IPS-15b (cell line): Measurements from ENCODE around the gene AQP10.
"Not testable (repeated sequence)": the region's sequence is repeated elsewhere in the genome, so short reads cannot be mapped to it uniquely, and the experiment has no call there.

ENCODE experiments used
- H3K27me3 ChIP-seq: one replicate; pipeline ENCODE4 v1.6.1; 2013; ENCODE audit warnings: low read length; ENCODE audit not compliant: control insufficient read depth, insufficient read depth
- H3K36me3 ChIP-seq: one replicate; pipeline ENCODE4 v1.6.1; 2013; ENCODE audit warnings: low read length; ENCODE audit not compliant: control insufficient read depth, insufficient read depth
- H3K4me1 ChIP-seq: one replicate; pipeline ENCODE4 v1.6.1; 2013; ENCODE audit warnings: mild to moderate bottlenecking, low read length; ENCODE audit not compliant: control insufficient read depth, insufficient read depth
- H3K4me3 ChIP-seq: one replicate; pipeline ENCODE4 v1.5.1; 2013; ENCODE audit warnings: low read depth, low read length
- H3K9ac ChIP-seq: one replicate; pipeline ENCODE4 v1.6.1; 2013; ENCODE audit warnings: low read depth, mild to moderate bottlenecking, low read length
- H3K9me3 ChIP-seq: one replicate; pipeline ENCODE4 v1.6.1; 2013; ENCODE audit warnings: mild to moderate bottlenecking, low read length; ENCODE audit not compliant: control insufficient read depth, insufficient read depth

The AQP10 gene

DNA sequence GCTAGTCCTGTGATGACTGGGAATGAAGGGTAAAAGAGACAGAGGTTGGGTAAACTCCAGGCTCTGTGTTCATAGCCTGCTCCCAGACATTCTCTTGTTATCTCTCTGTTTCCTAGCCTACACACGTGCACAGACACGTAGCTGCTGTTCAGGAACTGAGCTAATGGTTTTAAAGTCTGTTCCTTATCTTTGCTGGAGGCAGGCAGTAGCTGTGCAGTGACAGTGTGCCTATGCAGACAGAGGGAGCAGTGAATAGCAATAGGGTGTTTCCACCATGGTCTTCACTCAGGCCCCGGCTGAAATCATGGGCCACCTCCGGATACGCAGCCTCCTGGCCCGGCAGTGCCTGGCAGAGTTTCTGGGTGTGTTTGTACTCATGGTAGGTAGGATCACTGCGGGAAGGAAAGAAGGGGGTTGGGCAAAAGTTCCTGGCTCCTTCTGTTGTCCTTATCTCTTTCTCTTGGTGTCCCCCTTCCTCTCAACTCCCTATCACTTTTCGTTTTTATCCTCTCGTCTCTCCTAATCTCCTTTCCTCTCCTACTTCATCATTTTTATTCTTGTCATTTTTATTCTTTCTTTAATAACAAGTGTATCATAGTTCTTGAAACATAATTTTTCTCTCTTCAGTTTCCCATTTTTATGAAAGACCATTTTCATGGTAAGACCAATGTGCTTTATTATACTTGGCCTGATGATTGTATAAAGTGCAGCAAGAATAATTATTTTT lies at the start of gene AQP10:
Gene AQP10 (plus strand): TSS at position 212 of the 727 bp plus-strand sequence. CDS start 63 bp downstream, at position 275.
- Histone ChIP-seq H3K4me3 (no peak within 1 kb of the TSS), H3K9me3 (no peaks in the 10 kb centered on the region), H3K27me3 (no peaks in the 10 kb centered on the region), H3K4me1 (peaks cover 3% of the 10 kb centered on the region), H3K9ac (peak within 1 kb of the TSS; percentile 54), H3K36me3 (no peaks in the 10 kb centered on the region)

DNA sequence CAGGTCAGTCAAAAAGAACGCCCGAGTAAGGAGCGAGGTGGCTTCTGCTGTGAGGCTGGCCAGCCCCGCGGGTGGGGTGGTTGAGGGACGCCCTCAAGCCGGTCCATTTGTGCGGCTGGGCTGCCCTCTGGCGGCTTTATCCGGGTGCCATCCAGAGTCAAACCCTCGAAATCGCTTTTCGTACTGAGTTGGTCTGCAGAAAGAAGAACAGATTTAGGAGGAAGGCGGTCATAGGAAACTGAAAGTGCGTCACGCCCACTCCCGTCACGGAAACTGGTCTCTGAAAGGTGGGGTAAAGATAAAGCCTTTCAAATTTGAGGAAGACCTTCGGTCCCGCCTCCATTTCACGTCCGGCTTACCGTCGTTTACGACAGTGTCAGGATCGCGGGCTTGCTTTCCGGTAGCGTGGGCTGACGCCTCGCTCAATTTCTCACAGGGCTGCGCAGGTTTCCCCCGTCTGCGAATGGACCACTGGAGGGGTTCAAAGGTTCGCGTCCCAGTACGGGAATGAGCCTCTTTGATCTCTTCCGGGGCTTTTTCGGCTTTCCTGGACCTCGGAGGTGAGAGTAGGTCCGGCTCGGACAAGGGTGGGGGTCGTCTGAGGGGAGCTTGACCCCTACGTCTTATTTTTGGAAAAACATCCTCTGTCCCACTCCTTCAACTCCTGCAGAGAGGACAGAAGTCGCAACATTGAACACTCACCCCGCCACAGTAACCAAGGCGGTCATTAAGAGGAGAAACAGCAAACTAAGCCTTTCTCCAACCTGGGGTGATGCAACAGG lies 48.5 kb upstream of the AQP10 start, which contains the start of gene HAX1:
Gene HAX1 (plus strand): TSS at position 413 of the 782 bp plus-strand sequence. CDS start 95 bp downstream, at position 508.
- Histone ChIP-seq H3K36me3 (peaks cover 31% of the 10 kb centered on the region), H3K4me1 (no peaks in the 10 kb centered on the region), H3K9ac (peak within 1 kb of the TSS; percentile 90), H3K4me3 (peak within 1 kb of the TSS; percentile 85), H3K27me3 (no peaks in the 10 kb centered on the region), H3K9me3 (no peaks in the 10 kb centered on the region)

GRCh38 chr1:154272999-154273563 lies 47.8 kb upstream of the AQP10 start:
- Histone ChIP-seq H3K9me3 (no peaks in the 10 kb centered on the region), H3K36me3 (peaks cover 31% of the 10 kb centered on the region), H3K9ac (peak overlapping the region; percentile 90), H3K4me1 (no peaks in the 10 kb centered on the region), H3K27me3 (no peaks in the 10 kb centered on the region), H3K4me3 (peak overlapping the region; percentile 85)

DNA sequence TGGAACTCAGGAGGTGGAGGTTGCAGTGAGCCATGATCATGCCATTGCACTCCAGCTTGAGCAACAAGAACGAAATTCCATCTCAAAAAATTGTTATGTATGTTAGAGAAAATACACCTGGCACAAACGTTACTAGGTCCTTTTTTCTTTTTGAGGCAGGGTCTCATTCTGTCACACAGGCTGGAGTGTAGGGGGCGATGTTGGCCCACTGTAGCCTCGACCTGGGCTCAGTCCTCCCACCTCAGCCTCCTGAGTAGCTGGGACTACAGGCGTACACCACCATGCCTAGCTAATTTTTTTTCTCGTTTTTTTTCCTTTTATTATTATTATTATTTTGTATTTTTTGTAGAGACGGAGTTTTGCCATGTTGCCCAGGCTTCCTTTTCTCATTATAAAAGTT lies 44.1 kb upstream of the AQP10 start:
- Histone ChIP-seq H3K27me3 (no peaks in the 10 kb centered on the region), H3K4me3 (no peak overlapping the region), H3K4me1 (no peaks in the 10 kb centered on the region), H3K36me3 (peaks cover 10% of the 10 kb centered on the region), H3K9me3 (no peaks in the 10 kb centered on the region), H3K9ac (no peak overlapping the region)

GRCh38 chr1:154287591-154287990 lies 33.3 kb upstream of the AQP10 start:
- not testable (repeated sequence) for H3K4me3 ChIP-seq, H3K4me1 ChIP-seq, H3K36me3 ChIP-seq, H3K9me3 ChIP-seq, H3K27me3 ChIP-seq, H3K9ac ChIP-seq

- Histone ChIP-seq H3K9me3 (no peaks in the 10 kb centered on the region), H3K4me1 (peaks cover 7% of the 10 kb centered on the region), H3K9ac (no peak overlapping the region), H3K27me3 (no peaks in the 10 kb centered on the region), H3K4me3 (no peak overlapping the region), H3K36me3 (no peaks in the 10 kb centered on the region)
Measured at GRCh38 chr1:154288661-154289060, 32.2 kb upstream of the AQP10 start.

- H3K4me1 ChIP-seq: peaks cover 7% of the 10 kb centered on the region
- H3K9ac ChIP-seq: no peak overlapping the region
- no peaks in the 10 kb centered on the region for H3K36me3 ChIP-seq
- no peak overlapping the region for H3K4me3 ChIP-seq
- H3K9me3 ChIP-seq: no peaks in the 10 kb centered on the region
- no peaks in the 10 kb centered on the region for H3K27me3 ChIP-seq
Measured at GRCh38 chr1:154290921-154291320, 30.0 kb upstream of the AQP10 start.

DNA sequence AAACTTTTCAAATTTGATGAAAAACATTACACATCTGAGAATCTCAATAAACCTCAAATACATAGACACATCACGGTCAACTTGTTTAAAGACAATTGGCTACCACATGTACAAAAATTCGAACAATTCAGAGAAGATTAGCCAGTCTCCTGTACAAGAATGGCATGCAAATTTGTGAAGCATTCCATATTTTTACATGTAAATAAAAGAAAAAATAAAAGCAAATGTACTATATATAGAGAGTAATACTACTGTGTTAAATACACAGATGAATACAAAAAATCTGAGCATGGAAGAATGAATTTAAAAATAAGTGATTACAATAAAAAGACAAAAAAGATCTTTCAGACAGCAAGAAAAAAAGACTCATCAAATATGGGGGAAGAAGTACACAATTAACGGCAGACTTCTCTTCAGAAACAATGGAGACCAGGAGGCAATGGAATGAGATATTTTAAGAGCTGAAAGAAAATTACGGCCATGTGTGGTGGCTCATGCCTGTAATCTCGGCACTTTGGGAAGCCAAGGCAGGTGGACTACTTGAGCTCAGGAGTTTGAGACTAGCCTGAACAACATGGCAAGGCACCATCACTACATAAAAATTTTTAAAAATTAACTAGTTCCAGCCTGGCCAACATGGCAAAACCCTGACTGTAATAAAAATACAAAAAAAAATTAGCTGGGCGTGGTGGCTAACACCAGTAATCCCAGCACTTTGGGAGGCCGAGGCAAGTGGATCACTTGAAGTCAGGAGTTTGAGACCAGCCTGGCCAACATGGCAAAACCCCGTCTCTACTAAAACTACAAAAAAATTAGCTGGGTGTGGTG lies 25.3 kb upstream of the AQP10 start:
- peaks cover 2% of the 10 kb centered on the region for H3K4me1 ChIP-seq
- no peak overlapping the region for H3K9ac ChIP-seq
- no peaks in the 10 kb centered on the region for H3K36me3 ChIP-seq
- no peak overlapping the region for H3K4me3 ChIP-seq
- H3K9me3 ChIP-seq: no peaks in the 10 kb centered on the region
- H3K27me3 ChIP-seq: no peaks in the 10 kb centered on the region

GRCh38 chr1:154301582-154301981 lies 19.3 kb upstream of the AQP10 start:
- H3K4me3 ChIP-seq: no peak overlapping the region
- no peak overlapping the region for H3K9ac ChIP-seq
- H3K27me3 ChIP-seq: no peaks in the 10 kb centered on the region
- H3K4me1 ChIP-seq: no peaks in the 10 kb centered on the region
- H3K36me3 ChIP-seq: no peaks in the 10 kb centered on the region
- no peaks in the 10 kb centered on the region for H3K9me3 ChIP-seq

DNA sequence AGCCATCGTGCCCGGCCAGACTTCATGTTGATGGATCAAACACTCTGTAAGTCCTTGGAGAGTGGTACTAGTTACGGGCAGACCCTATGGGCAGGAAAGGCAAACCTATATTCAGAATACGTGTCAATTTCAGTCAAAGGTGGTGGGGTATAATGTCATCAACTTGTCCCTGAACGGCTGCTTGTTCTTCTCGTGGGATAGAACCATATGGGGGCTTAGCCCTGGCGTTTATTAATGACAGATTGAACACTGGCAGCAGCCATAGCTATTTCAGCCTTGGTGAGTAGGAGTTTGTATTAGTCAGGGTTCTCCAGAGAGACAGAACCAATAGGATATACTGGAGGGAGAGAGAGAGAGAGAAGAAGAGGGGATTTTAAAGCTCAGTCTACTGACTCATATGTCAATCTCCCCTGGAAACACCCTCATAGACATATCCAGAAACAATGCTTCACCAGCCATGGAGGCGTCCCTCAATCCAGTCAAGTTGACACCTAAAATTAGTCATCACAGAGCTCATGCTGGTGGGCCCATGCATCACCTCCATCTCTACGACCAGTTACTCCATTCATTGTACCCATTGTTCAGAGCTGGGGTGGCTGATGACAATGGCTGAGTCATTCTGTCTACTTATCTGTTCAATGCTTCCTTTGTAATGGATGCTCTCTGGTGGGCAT lies 16.1 kb upstream of the AQP10 start:
- no peaks in the 10 kb centered on the region for H3K4me1 ChIP-seq
- no peak overlapping the region for H3K9ac ChIP-seq
- H3K4me3 ChIP-seq: no peak overlapping the region
- no peaks in the 10 kb centered on the region for H3K36me3 ChIP-seq
- no peaks in the 10 kb centered on the region for H3K27me3 ChIP-seq
- H3K9me3 ChIP-seq: no peaks in the 10 kb centered on the region

- H3K9me3 ChIP-seq: no peaks in the 10 kb centered on the region
- H3K4me3 ChIP-seq: no peak overlapping the region
- no peaks in the 10 kb centered on the region for H3K36me3 ChIP-seq
- H3K27me3 ChIP-seq: no peaks in the 10 kb centered on the region
- H3K4me1 ChIP-seq: no peaks in the 10 kb centered on the region
- H3K9ac ChIP-seq: no peak overlapping the region
Measured at GRCh38 chr1:154306151-154306550, 14.7 kb upstream of the AQP10 start.
